AG09319 (cell line): ENCODE measurements around the gene DCTD.

Experiments used
- DNase-seq: peaks from one replicate; pipeline ENCODE4 v3.0.0-alpha.2; 2010; ENCODE audit warnings: low read depth; ENCODE audit errors: extremely low read depth
- TF ChIP-seq, protein P1 (sequence below): IDR thresholded peaks from 2 replicates; pipeline ENCODE4 v1.5.1; 2011; ENCODE audit warnings: low read depth, mild to moderate bottlenecking, inconsistent platforms, low read length, moderate library complexity

The DCTD gene

DNA sequence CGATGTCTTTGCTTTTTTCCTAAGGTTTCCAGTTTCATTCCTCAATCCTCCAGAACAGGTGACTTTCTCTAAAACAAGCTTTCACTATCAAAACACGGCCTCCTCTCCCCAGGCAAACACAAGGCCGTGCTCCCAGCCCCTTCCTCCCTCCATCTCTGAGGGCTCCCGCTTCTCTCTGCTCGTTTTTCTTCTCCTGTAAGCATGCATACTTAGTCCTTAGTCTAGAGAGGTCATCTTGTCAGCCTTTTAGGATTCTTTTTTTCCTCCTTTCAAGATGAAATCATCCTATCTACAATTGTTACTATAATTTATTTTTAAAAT lies 18.7 kb downstream of the DCTD start:
- TF ChIP-seq, protein P1, sequence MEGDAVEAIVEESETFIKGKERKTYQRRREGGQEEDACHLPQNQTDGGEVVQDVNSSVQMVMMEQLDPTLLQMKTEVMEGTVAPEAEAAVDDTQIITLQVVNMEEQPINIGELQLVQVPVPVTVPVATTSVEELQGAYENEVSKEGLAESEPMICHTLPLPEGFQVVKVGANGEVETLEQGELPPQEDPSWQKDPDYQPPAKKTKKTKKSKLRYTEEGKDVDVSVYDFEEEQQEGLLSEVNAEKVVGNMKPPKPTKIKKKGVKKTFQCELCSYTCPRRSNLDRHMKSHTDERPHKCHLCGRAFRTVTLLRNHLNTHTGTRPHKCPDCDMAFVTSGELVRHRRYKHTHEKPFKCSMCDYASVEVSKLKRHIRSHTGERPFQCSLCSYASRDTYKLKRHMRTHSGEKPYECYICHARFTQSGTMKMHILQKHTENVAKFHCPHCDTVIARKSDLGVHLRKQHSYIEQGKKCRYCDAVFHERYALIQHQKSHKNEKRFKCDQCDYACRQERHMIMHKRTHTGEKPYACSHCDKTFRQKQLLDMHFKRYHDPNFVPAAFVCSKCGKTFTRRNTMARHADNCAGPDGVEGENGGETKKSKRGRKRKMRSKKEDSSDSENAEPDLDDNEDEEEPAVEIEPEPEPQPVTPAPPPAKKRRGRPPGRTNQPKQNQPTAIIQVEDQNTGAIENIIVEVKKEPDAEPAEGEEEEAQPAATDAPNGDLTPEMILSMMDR, result no peak
- DNase-seq, result no peak

DNA sequence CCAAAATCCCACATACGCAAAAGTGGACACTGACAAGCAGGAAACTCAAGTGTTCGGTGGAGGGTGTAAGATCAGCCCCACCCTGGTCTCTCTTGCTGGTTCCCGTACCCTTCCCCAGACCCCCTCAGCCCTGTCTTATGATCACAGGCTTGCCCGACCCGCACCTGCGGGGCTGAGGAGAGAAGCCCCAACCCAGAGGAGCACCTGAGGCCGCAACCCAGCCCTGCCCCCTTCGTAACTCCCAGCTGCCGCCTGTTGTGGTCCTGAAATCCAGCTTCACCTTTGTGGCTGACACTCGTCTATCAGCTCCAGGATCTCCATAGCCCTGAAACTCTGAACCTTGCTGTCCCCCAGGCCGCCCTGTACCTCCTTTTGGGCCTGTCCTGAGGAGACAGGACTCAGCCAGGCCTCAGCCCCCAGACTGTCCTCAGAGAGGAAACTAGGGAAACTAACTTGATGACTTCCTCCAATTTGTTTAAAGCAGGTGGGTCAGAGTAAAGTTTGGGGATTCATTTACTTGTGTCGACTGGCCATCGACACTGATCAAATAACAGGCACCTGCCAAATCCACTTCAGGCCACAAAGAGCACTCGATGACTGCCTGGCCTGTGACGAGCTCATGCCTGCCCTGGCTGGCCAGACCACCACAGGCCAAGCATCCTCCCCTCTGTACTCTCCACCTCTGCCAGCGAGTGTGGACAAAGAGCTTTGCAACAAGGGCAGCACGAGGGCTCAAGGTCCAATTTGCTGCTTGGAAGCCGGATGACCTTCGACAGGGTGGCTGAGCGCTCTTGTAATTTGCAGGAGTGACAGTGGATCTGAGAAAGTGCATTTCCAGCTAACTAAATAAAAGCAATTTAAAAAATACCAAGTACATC lies 19.3 kb downstream of the DCTD start:
- TF ChIP-seq, protein P1, result no peak
- no peak for DNase-seq

DNA sequence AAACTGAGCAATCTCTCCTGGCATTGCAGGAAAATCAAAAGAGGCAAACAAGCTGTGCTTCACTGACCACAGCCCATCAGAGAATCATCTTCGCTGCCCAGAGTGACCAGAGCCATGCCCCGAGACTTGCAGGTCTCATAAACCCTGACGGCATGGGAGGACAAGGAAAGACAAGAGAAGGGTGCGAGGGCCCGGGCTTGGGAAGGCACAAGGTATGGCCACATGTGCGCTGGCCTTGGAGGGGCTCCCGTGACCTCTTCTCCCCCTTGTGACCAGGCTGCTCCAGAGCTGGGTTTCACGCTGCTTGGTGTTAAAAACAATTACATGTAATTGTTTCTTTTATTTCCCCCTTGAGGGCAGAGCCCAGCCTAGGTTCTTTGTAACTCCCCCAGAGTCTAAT lies 20.8 kb downstream of the DCTD start:
- TF ChIP-seq, protein P1, result no peak
- DNase-seq, result no peak

DNA sequence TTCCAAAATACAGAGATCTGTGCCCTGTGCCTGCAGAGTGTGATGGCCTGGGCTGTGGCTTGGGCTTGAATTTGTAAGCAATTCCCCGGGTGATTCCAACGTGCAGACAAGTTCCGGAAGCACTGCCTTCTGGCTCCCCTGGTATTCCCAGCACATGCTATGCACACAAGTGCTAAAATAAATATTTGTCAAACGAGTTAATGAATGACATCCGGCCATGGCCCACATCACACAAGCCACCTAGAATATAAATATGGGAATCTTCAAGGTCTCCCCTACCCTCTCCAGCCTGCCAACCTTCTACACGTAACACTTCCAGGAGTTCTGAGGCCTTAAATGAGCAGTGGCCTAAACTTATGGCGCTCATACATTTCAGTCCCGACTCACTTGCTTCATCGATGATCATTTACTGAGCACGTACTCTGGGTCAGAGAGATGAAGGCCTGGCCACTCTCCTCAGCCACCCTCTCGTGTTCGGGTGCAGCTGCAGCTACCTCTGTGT lies 21.3 kb downstream of the DCTD start:
- TF ChIP-seq, protein P1, result no peak
- DNase-seq, result no peak

DNA sequence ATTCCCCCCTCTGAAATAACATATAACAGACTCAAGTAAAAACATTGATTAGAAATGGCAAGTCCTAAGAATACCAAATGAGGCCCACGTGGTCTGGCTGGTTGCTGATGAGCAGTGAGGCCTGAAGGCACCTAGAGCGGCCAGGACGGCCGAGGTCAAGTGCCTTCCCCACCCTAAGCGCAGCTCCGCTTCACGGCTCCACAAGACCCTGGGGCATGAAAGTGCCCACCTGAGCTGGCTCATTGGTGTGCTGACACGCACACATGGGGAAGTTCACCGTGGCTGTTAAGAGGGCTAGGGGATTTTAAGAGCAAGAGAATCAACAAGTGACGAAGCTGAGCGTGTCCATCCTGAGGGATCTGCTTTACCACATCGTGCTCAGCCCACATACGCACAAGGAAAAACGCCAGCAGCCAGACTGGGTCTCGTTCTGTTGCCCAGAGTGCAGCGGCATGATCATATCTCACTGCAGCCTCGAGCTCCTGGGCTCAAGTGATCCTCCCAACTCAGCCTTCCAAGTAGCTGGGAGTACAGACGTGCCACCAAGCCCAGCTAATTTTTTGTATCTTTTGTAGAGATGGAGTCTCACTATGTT lies 22.4 kb downstream of the DCTD start:
- TF ChIP-seq, protein P1, result no peak
- no peak for DNase-seq

DNA sequence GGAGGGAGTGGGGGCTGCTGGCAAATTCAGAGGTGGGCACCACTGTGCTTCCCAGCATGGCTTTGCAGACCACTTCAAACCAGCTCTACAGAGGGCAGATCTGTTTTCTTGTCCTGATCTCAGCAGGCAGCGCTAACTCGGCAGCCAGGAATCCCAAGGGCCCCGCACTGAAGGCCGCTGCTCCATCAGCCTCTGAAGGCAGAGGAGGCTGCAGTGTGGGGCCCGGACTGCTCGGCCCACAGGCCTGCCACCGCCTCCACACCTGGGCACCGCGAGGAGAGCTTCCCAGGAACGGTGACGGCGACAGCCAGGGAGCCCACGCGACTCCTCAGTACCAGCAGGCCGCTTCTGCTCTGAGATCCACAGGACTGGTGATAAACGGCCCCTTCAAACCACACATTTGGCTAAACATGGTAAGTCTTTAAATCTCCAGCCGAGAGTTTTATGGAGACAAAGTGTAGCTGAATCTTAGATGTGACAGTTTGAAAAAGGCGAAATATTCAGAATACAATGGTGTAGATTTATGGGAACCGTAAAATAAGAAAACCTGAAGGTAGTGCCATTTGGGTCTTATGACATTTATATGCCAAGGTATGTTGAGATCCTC lies 23.6 kb downstream of the DCTD start:
- TF ChIP-seq, protein P1, result no peak
- no peak for DNase-seq

DNA sequence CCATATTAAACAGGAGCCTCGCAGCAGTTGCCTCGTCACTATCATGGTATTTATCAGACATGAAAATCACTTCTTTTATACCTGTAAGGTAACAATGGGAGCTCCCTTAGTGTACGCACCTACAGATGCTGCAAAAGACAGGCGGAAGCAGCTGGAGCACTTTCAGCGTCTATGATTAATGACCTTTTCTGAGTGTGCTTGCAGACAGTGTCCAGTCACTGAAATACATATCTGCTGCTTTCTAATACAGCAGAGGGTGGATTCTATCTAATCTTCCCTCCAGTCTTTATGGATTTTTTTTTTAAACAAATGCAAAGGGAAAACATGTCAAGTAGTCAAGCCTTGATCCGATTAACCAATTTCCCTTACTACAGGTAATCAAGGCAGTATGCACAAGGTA lies 24.1 kb downstream of the DCTD start:
- TF ChIP-seq, protein P1, result no peak
- DNase-seq, result no peak
